ENCODE results near the gene ROBO2. TPM values are rescaled to one million over a fixed set of nuclear protein-coding genes. Genes with fewer than 3 reads are reported as not detected.

ROBO2 gene
- total RNA-seq, 6 experiments from 2014 or later: 0.09 to 0.36 (median 0.20) TPM

- no peak for TF ChIP-seq CTCF (IDR thresholded peaks at IDR 0.05)
- DNase-seq: no peak
- Mint-ChIP-seq H3K4me1 (ENCODE audit: low read depth) (no peaks in the 10 kb centered on the region; the same call in 1 of the 2 replicates), H3K9me3 (peaks cover under 1% of the 10 kb centered on the region; the same call in 1 of the 2 replicates), H3K27ac (no peak overlapping the region), H3K4me3 (no peak overlapping the region), H3K27me3 (ENCODE audit: insufficient read depth) (peaks cover 3% of the 10 kb centered on the region; the same call in 1 of the 2 replicates), H3K36me3 (ENCODE audit: low read depth) (no peaks in the 10 kb centered on the region)
Observed at GRCh38 chr3:77446084-77446483, 406.2 kb downstream of the ROBO2 start.

- H3K4me3 Mint-ChIP-seq: no peak overlapping the region
- no peak for DNase-seq
- no peaks in the 10 kb centered on the region for H3K36me3 Mint-ChIP-seq (ENCODE audit: low read depth)
- H3K9me3 Mint-ChIP-seq: no peaks in the 10 kb centered on the region; the same call in 1 of the 2 replicates
- no peak overlapping the region for H3K27ac Mint-ChIP-seq
- H3K4me1 Mint-ChIP-seq (ENCODE audit: low read depth): no peaks in the 10 kb centered on the region; the same call in 1 of the 2 replicates
- TF ChIP-seq CTCF (IDR thresholded peaks at IDR 0.05): no peak
- H3K27me3 Mint-ChIP-seq (ENCODE audit: insufficient read depth): peaks cover 3% of the 10 kb centered on the region; the same call in 1 of the 2 replicates
Observed at GRCh38 chr3:77446761-77447160, 406.9 kb downstream of the ROBO2 start.

- no peak for DNase-seq
- TF ChIP-seq CTCF (IDR thresholded peaks at IDR 0.05): no peak
- Mint-ChIP-seq H3K27ac (no peak overlapping the region), H3K9me3 (no peaks in the 10 kb centered on the region; the same call in 1 of the 2 replicates), H3K4me1 (ENCODE audit: low read depth) (no peaks in the 10 kb centered on the region; the same call in 1 of the 2 replicates), H3K27me3 (ENCODE audit: insufficient read depth) (peaks cover 3% of the 10 kb centered on the region; the same call in 1 of the 2 replicates), H3K4me3 (no peak overlapping the region), H3K36me3 (ENCODE audit: low read depth) (no peaks in the 10 kb centered on the region)
Observed at GRCh38 chr3:77449459-77450350, 409.8 kb downstream of the ROBO2 start.

- Mint-ChIP-seq H3K4me3 (no peak overlapping the region), H3K4me1 (ENCODE audit: low read depth) (peaks cover 15% of the 10 kb centered on the region), H3K9me3 (peaks cover 4% of the 10 kb centered on the region; the same call in 1 of the 2 replicates), H3K36me3 (ENCODE audit: low read depth) (no peaks in the 10 kb centered on the region), H3K27ac (no peak overlapping the region), H3K27me3 (ENCODE audit: insufficient read depth) (no peaks in the 10 kb centered on the region; the same call in 1 of the 2 replicates)
- no peak for TF ChIP-seq CTCF (IDR thresholded peaks at IDR 0.05)
- DNase-seq: no peak
Observed at GRCh38 chr3:77456431-77456830, 416.5 kb downstream of the ROBO2 start.

- TF ChIP-seq CTCF (IDR thresholded peaks at IDR 0.05): no peak
- Mint-ChIP-seq H3K9me3 (peaks cover 4% of the 10 kb centered on the region; the same call in 1 of the 2 replicates), H3K36me3 (ENCODE audit: low read depth) (no peaks in the 10 kb centered on the region), H3K4me3 (no peak overlapping the region), H3K27me3 (ENCODE audit: insufficient read depth) (no peaks in the 10 kb centered on the region; the same call in 1 of the 2 replicates), H3K4me1 (ENCODE audit: low read depth) (peaks cover 15% of the 10 kb centered on the region), H3K27ac (no peak overlapping the region)
- DNase-seq: no peak
Observed at GRCh38 chr3:77456906-77457305, 417.0 kb downstream of the ROBO2 start.

Data from HFFc6 (cell line).